Measurements from ENCODE around the gene LHFPL3.

DNA sequence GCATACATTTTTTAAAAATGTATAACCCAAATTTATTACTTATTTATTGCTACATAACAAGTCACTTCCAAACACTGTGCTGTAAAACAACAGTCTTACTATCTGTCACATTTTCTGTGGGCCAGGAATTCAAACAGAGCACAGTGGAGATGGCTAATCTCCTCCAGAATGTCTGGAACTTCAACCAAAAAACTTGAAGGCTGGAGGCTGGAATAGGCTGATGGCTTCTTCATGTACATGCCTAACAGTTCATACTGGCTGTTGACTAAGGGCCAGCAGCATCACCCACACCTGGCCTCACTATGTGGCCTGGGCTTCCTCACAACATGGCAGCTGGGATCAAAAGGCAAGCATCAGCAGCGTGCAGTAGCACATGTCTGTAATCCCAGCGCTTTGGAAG is 593.2 kb downstream of the LHFPL3 start:
- TF ChIP-seq, protein P1, sequence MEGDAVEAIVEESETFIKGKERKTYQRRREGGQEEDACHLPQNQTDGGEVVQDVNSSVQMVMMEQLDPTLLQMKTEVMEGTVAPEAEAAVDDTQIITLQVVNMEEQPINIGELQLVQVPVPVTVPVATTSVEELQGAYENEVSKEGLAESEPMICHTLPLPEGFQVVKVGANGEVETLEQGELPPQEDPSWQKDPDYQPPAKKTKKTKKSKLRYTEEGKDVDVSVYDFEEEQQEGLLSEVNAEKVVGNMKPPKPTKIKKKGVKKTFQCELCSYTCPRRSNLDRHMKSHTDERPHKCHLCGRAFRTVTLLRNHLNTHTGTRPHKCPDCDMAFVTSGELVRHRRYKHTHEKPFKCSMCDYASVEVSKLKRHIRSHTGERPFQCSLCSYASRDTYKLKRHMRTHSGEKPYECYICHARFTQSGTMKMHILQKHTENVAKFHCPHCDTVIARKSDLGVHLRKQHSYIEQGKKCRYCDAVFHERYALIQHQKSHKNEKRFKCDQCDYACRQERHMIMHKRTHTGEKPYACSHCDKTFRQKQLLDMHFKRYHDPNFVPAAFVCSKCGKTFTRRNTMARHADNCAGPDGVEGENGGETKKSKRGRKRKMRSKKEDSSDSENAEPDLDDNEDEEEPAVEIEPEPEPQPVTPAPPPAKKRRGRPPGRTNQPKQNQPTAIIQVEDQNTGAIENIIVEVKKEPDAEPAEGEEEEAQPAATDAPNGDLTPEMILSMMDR (IDR thresholded peaks at IDR 0.05; ENCODE audit: low read depth, low read length, poor library complexity, severe bottlenecking): no peak
- TF ChIP-seq EZH2phosphoT487 (IDR thresholded peaks at IDR 0.05; ENCODE audit: borderline replicate concordance, low read length): no peak
